H1 (cell line): Measurements from ENCODE around the gene SCFD1. TPM values are rescaled to one million over a fixed set of nuclear protein-coding genes. Genes with fewer than 3 reads are reported as not detected.

ENCODE experiments used
- CBX8 ChIP-seq: fragments of 300-800, 300-1000 bp; sonication (generic); IDR thresholded peaks from 2 replicates; pipeline ENCODE4 v1.7.1; 2016; ENCODE audit warnings: low read depth, low read length, borderline replicate concordance
- CHD1 ChIP-seq: IDR thresholded peaks from 2 replicates; pipeline ENCODE4 v1.6.1; 2012; ENCODE audit warnings: low read depth, low read length, improper control_type of control experiment
- GABPA ChIP-seq: IDR thresholded peaks from 2 replicates; pipeline ENCODE4 v1.6.1; 2011; ENCODE audit warnings: mild to moderate bottlenecking, low read length, moderate library complexity, borderline replicate concordance; ENCODE audit not compliant: insufficient read depth
- NANOG ChIP-seq: IDR thresholded peaks from 2 replicates; pipeline ENCODE4 v1.6.1; 2011; ENCODE audit warnings: low read length, low read depth, mild to moderate bottlenecking, inconsistent platforms; ENCODE audit not compliant: insufficient read depth, poor library complexity, severe bottlenecking
- TCF12 ChIP-seq: IDR thresholded peaks from 2 replicates; pipeline ENCODE4 v1.6.1; 2011; ENCODE audit warnings: low read depth, mild to moderate bottlenecking, low read length
- polyA plus RNA-seq, 7 experiments: library from polyadenylated mRNA; depleted of rRNA in 3 of 7; stranded (reverse) in 5 of 7; unstranded in 2 of 7; fragments of >200 nt in 5 of 7; fragments of 200-250 nt in 2 of 7; gene quantifications; 1 replicate in 5 of 7; 2 replicates in 1 of 7; 4 replicates in 1 of 7; pipeline versions ENCODE4 v1.2.1 to v1.2.3, GENCODE V29; 2011 to 2013; ENCODE audit warnings: missing spikeins in 2 of 7, mixed read lengths in 2 of 7
- total RNA-seq: library from RNA; stranded (reverse); fragmentation: NEBNext Ultra II Directional; extraction: Animal tissue kit (Norgen Biotek cat#: 25700); gene quantifications from 2 replicates; pipeline ENCODE4 v1.2.1, GENCODE V29; 2021
- TF ChIP-seq, protein P1 (sequence below), 3 experiments: IDR thresholded peaks; 1 replicate in 2 of 3; 2 replicates in 1 of 3; pipeline versions ENCODE4 v1.5.1 to v1.6.1; 2011; ENCODE audit warnings: low read length in 3 of 3, mild to moderate bottlenecking in 3 of 3, inconsistent platforms in 2 of 3, low read depth in 1 of 3, moderate library complexity in 1 of 3; ENCODE audit not compliant: insufficient read depth in 1 of 3; ENCODE audit errors: control extremely low read depth in 1 of 3

SCFD1 gene
- total and polyA plus RNA-seq, 2 of the 8 experiments (the other 6 are each of a cell fraction or from before 2014, with no cell fraction given) = 32.8 to 64.5 TPM

DNA sequence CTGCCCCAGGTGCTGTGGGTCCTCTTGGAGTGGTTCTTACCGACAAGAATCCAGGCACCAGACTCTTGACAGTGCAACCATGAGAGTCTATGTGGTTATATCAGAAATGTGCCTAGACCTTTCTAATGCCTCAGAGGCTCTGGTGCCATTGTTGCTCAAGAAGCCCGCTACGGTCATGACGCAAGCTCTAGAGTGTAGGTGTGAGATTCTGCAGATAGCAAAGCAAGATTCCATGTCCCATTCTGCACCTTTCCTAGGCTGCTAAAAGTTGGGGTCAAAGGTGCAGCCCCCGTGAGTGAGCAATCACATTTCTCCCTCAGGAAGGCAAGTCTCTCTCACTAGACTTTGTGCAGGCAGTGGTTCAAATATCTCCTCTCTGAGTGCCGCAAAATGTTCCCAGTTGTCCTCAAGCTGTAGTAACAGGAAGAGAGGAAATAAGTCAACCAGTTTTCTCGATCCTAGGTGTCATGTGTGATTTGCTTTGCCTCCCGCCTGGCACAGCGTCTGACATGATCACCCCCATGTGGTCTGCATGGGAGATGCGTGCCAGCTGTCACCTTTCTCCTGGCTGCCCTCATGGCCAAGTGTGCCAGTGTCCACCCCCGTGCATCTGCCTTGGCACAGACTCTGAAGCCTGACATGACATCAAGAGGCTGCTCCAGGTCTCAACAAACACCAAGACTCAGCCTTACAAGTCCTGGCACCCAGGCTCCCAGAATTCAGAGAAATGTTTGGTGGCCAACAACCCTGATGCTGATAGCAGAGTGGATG is 129.7 kb downstream of the SCFD1 start (continued):
- TF ChIP-seq, protein P1, sequence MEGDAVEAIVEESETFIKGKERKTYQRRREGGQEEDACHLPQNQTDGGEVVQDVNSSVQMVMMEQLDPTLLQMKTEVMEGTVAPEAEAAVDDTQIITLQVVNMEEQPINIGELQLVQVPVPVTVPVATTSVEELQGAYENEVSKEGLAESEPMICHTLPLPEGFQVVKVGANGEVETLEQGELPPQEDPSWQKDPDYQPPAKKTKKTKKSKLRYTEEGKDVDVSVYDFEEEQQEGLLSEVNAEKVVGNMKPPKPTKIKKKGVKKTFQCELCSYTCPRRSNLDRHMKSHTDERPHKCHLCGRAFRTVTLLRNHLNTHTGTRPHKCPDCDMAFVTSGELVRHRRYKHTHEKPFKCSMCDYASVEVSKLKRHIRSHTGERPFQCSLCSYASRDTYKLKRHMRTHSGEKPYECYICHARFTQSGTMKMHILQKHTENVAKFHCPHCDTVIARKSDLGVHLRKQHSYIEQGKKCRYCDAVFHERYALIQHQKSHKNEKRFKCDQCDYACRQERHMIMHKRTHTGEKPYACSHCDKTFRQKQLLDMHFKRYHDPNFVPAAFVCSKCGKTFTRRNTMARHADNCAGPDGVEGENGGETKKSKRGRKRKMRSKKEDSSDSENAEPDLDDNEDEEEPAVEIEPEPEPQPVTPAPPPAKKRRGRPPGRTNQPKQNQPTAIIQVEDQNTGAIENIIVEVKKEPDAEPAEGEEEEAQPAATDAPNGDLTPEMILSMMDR (IDR thresholded peaks at IDR 0.05; ENCODE audit: control extremely low read depth in 1 of 3, insufficient read depth in 1 of 3, low read depth in 1 of 3, low read length in 3 of 3) = peak; percentile 11 to 55 (median 50); a peak in 3 of 4 replicates
- TF ChIP-seq CBX8 = no peak
- TF ChIP-seq CHD1 = no peak
- TF ChIP-seq TCF12 = no peak
- TF ChIP-seq GABPA = no peak
- TF ChIP-seq NANOG = no peak
- TF ChIP-seq, all 59 proteins: peak for 2
